Measurements from ENCODE around the gene ACBD6.
A peak's percentile ranks its signal among the peaks of the same experiment; 100 is the strongest.

The ACBD6 gene

DNA sequence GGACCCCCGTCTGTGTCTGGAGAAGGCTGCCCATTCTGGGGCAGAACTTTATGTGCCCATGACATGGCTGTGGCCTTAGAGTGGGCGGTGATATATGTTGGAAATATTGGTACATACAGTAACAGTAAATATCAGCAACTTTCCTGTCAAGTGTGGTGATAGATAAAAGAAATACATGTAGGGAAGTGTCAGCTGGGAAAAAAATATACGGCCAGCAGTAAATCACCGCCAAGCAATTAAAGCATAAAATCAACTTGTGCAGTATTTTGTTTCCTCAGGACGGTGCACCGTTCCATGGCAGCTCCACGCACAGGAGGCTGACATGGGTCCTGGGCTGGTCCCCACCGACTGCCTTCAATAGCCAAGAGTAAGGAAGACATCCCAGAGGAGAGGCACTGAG lies 244.9 kb downstream of the ACBD6 start:
- no peak overlapping the region for H3K4me3 Mint-ChIP-seq
- H3K27me3 Mint-ChIP-seq = peaks cover 48% of the 10 kb centered on the region
- no peaks in the 10 kb centered on the region for H3K9me3 Mint-ChIP-seq
- H3K36me3 Mint-ChIP-seq (ENCODE audit: low read depth) = no peaks in the 10 kb centered on the region
- H3K27ac Mint-ChIP-seq = no peak overlapping the region
- no peak for DNase-seq
- H3K4me1 Mint-ChIP-seq (ENCODE audit: low read depth) = no peaks in the 10 kb centered on the region

DNA sequence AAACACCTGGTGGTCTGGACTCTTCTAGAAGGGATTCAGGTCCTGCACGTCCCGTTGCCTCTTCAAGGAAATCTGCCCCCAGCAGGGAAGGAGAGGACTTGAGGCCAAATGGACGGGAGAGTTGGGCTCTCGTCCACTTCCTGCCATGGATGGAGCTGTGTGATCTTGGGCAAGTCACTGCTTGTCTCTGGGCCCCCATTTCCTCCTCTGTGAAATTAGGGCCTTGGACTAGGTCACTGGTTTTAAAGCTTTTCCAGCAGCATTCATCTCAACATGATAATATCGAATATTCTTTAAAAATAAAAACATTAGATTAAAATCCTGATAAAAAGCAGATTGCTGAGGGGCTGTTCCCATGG lies 245.4 kb downstream of the ACBD6 start:
- peaks cover 52% of the 10 kb centered on the region for H3K27me3 Mint-ChIP-seq
- DNase-seq = no peak
- no peaks in the 10 kb centered on the region for H3K36me3 Mint-ChIP-seq (ENCODE audit: low read depth)
- no peaks in the 10 kb centered on the region for H3K9me3 Mint-ChIP-seq
- no peak overlapping the region for H3K4me3 Mint-ChIP-seq
- no peak overlapping the region for H3K27ac Mint-ChIP-seq
- no peaks in the 10 kb centered on the region for H3K4me1 Mint-ChIP-seq (ENCODE audit: low read depth)

DNA sequence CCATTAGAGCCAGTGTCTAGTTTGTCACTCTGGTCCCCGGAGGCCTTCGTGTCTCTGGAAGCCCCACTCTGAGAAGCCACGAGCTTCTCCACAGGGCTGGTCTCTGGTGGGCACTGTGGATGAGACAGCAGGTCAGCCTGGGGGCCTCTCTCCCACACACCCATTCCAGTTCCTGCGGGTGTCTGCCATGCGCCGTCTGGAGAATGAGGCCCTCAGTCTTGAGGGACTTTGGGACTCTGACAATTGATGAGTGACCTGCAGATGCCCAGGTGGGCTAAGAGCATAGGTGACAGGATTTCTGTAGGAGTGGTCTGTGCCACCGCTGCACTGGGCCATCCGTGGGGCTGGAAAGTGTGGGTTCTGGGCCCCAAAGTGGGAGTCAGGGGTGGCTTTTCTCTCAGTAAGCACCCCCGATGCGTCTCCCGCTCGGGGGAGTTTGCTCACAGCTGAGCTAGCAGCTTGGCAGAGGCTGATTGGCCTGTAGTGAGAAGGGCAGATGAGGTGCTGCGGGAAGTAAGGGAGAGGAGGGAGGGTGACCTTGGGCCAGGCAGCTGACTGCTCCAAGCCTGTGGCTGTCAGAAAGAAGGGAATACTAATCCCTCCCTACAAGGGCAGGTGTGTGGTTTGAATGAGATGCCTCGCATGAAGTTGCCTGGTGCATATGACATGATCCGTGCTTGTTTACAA lies 245.9 kb downstream of the ACBD6 start:
- no peak for DNase-seq
- Mint-ChIP-seq H3K27ac (no peak overlapping the region), H3K27me3 (peaks cover 57% of the 10 kb centered on the region), H3K4me3 (no peak overlapping the region), H3K4me1 (ENCODE audit: low read depth) (no peaks in the 10 kb centered on the region), H3K9me3 (no peaks in the 10 kb centered on the region), H3K36me3 (ENCODE audit: low read depth) (no peaks in the 10 kb centered on the region)

DNA sequence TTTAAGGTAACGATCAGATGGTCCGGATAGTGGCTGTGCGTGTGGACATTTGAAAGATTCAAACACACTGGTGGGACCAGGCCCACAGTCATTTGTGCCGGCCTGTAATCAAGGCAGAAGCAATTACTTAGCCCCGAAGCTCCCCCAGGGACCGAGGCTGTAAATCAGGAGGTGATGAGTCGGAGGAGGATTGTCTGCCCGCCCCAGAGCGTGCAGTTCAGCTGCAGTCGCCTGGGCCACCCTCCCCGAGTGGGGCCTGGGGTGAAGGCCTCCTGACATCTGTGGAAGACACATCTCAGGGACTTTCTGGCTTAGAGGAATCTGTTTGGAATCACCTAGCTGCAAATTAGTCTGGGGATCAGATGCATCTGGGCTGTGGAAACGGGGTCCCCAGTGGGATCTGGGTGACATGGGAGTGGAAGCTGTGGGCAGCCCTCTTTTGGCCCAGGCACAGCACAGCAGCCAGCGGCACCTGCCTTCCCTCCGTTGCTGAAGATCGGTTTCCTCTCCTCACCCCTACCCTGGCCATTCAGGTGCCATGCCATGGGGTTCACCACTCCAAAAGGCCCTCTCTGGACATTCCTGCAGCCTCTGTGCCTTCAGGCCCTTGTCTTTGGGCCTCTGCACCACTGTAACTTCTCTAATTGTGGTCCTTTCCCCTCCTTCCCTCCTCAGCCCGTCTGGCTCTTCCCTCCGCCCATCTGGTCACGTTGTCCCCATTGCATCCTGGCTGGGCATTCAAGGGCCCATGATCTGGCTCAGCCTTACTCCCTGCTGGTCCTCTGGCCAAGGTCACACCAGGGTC lies 246.6 kb downstream of the ACBD6 start:
- DNase-seq = no peak
- H3K27me3 Mint-ChIP-seq = peaks cover 65% of the 10 kb centered on the region
- H3K4me3 Mint-ChIP-seq = no peak overlapping the region
- H3K27ac Mint-ChIP-seq = no peak overlapping the region
- no peaks in the 10 kb centered on the region for H3K9me3 Mint-ChIP-seq
- H3K4me1 Mint-ChIP-seq (ENCODE audit: low read depth) = no peaks in the 10 kb centered on the region
- H3K36me3 Mint-ChIP-seq (ENCODE audit: low read depth) = no peaks in the 10 kb centered on the region

DNA sequence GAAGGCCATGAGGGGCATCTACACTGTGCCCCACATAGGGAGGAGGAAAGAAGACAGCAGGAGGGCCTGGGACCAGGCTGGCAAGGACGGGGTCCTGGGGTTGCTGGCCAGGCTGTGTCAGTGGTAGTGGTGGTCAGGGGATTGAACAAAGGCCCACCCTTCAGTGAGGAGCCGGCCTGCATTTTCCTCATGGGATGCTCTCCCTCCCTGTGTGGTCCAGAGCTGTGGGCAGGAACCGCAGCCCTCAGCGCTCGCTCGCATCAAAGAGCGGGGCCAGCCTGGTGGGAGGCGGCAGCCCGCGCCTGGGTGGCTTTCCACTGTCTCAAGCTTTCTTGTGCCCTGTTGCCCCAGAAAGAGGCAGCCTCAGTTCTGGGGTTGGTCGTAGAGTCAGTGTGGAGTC lies 247.5 kb downstream of the ACBD6 start:
- Mint-ChIP-seq H3K9me3 (no peaks in the 10 kb centered on the region), H3K27ac (no peak overlapping the region), H3K27me3 (peaks cover 66% of the 10 kb centered on the region)

DNA sequence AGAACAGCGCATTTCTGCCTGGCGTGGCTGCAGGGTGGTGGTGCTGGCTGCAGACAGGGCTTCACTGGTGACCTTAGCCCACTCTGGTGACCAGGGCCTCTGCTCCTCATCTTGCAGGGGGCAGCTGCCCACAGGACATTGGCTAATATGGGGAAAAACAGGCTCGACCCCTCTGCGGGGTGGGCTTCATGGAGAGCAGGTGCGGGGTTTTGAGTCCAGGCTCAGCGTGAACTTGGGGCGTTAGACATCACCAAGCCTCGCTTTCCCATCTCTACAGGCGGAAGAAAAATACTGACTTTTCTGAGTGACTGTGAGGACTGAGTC lies 247.9 kb downstream of the ACBD6 start:
- Mint-ChIP-seq H3K27me3 (peaks cover 67% of the 10 kb centered on the region), H3K9me3 (no peaks in the 10 kb centered on the region), H3K4me3 (no peak overlapping the region), H3K36me3 (ENCODE audit: low read depth) (no peaks in the 10 kb centered on the region), H3K27ac (no peak overlapping the region), H3K4me1 (ENCODE audit: low read depth) (no peaks in the 10 kb centered on the region)
- DNase-seq = no peak

More for the DNA sequence above, 247.5 kb downstream of the ACBD6 start:
- Mint-ChIP-seq H3K36me3 (ENCODE audit: low read depth) (no peaks in the 10 kb centered on the region), H3K4me3 (no peak overlapping the region), H3K4me1 (ENCODE audit: low read depth) (no peaks in the 10 kb centered on the region)
- no peak for DNase-seq

DNA sequence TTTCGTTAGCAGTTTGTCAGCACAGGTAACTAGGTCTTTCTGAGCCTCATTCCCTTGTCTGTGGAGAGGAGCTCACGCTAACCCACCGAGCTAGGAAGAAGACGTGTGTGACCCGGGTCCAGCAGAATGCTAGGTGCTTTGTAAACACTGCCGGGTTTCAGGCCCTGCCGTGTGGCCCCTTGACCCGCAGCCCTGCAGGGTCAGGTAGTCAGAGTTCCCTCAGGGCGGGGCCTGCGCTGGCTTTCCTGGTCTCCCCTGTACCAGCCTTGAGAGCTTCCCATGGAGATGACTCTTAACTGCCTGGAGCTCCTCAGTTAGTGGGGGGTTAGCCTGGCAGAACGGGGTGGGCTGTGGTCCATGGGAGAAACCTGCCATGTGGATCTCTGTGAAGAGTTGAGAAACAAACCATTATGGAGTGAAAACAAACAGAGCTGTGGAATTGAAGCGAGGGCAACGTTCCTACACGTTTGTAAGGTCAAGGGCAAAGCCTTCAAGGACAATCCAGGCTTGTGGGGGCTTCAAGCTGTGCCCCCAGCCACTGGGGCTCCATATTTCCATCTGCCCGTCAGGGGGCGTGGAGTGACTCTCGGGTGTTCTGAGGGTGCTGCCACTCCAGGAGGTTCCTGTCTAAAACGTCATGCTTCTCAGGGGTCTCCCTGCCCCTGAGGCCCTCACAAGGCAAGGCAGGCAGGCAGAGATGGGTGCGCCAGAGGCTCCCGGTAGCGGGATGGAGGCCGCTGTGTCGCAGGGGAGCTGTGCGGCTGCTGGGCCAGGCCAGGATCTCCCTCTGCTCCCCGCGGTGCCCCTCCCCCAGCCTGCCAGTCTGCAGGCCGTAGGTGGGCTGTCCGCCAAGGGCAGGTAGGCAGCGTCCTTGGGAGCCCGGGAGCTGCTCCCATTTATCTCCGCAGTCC lies 248.5 kb downstream of the ACBD6 start:
- peaks cover 72% of the 10 kb centered on the region for H3K27me3 Mint-ChIP-seq

DNA sequence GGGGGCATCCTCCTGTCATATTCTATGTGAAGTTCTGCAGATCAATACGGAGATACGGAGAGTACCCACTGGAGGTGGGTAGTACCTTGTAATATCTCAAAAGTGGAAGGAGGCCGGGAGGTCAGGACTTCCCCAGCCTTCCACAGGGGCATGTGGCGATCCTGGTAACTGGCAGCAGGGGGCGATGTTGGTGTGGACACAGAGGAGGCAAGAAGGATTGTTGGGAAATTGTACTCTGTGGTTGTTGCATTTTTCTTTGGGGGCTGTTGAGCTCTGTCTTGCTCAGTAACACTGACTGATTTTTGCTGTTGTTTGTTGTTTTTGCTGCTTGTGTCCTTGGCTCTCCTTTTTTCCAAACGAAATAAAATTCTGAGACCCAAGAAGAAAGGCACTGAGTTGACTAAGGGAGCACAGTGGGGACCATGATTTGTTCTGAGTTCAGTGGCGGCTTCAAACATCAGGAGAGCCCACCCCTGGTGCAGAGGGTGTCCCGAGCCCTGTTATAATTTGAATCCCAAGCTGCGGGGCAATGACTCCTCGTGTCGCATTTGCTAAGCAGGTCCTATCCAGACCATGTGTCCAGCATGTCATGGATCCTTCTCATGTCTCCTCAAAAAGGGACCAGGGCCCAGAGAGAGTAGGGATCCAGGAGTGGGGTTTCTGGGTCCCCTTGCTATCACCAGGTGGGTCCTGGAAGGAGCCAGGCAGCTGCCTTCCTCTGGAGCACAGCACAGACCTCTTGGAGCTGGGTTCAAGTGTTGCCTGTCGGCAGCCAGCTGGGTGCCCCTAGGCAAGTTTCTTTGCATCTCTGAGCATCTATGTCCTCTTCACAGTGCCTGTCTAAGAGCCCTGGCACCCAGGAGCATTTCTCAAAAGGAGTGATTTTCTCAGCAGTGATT lies 249.5 kb downstream of the ACBD6 start:
- H3K36me3 Mint-ChIP-seq (ENCODE audit: low read depth) = no peaks in the 10 kb centered on the region
- no peaks in the 10 kb centered on the region for H3K9me3 Mint-ChIP-seq
- no peaks in the 10 kb centered on the region for H3K4me1 Mint-ChIP-seq (ENCODE audit: low read depth)
- H3K4me3 Mint-ChIP-seq = no peak overlapping the region
- peaks cover 72% of the 10 kb centered on the region for H3K27me3 Mint-ChIP-seq
- H3K27ac Mint-ChIP-seq = no peak overlapping the region
- DNase-seq = peak; percentile 79

More for the DNA sequence above, 248.5 kb downstream of the ACBD6 start:
- Mint-ChIP-seq H3K4me3 (no peak overlapping the region), H3K27ac (no peak overlapping the region), H3K9me3 (no peaks in the 10 kb centered on the region), H3K4me1 (ENCODE audit: low read depth) (no peaks in the 10 kb centered on the region), H3K36me3 (ENCODE audit: low read depth) (no peaks in the 10 kb centered on the region)
- no peak for DNase-seq

DNA sequence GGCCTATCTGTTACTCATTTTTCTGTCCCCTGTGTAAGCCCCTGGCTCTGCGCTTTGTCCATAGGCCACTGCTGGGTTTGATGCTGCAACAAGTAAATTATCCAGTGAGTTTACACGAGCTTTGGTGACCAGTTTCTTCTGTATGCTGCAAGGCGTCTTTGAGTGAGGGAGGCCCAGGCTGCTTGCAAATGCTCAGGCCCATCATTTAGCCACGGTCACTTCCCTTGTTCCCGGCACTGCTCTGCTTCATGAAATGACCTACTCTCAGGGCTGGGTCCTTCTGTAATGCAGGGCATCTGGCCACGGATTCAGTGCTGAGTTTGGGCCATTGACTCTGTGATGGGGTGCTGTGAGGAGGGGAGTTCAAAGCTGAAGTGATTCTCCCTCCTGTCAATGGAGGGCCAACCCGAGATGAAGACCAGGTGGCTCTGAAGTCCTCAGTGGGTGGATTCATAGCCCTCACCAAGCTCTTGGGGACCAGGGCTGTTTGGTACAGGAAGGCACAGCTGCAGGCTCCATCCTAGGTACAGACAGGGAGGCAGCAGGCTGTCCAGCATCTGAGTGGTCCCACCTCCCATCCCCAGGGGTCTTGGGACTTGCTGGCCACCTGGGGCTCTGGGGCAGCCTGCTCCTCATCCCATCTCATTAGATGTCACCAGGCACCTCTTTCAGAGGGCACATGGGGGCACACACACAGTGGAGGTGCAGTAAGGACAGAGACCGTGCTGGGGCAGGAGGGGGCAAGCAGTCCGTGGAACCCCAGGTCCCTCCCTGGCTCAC lies 250.7 kb downstream of the ACBD6 start:
- no peak overlapping the region for H3K27ac Mint-ChIP-seq
- peaks cover 66% of the 10 kb centered on the region for H3K27me3 Mint-ChIP-seq
- no peaks in the 10 kb centered on the region for H3K4me1 Mint-ChIP-seq (ENCODE audit: low read depth)
- no peak for DNase-seq
- no peak overlapping the region for H3K4me3 Mint-ChIP-seq
- no peaks in the 10 kb centered on the region for H3K36me3 Mint-ChIP-seq (ENCODE audit: low read depth)
- H3K9me3 Mint-ChIP-seq = no peaks in the 10 kb centered on the region

DNA sequence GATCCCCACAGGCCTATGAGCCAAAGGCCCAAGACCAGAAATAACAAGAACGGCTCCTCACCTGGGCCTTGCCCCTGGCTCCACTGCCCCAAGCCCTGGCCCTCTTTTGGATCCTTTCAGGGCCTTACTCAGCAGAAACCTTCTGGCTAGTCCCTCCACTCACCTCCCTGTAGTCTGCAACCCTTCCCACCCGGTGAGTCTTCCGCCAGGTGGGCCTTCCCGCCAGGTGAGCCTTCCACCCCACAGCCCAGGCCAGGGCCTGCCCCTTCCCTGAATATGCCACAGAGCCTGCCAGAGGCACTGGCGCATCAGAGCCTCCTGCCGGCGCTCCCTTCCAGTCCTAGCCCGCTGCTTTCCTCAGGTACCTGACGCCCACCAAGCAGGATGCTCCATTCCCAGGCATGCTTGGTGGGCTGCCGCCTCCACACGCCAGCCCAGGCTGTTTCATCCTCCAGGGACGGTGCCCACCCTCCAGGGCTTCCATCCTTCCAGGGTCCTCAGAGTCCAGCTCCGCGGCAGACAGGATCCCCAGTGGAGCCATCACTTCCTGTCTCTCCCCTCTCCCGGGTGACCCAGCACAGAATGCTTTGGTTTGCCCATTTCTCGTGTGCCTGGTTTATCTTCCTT lies 251.4 kb downstream of the ACBD6 start:
- H3K36me3 Mint-ChIP-seq (ENCODE audit: low read depth) = no peaks in the 10 kb centered on the region
- no peaks in the 10 kb centered on the region for H3K4me1 Mint-ChIP-seq (ENCODE audit: low read depth)
- H3K9me3 Mint-ChIP-seq = no peaks in the 10 kb centered on the region
- no peak overlapping the region for H3K4me3 Mint-ChIP-seq
- peaks cover 60% of the 10 kb centered on the region for H3K27me3 Mint-ChIP-seq
- DNase-seq = no peak
- no peak overlapping the region for H3K27ac Mint-ChIP-seq

DNA sequence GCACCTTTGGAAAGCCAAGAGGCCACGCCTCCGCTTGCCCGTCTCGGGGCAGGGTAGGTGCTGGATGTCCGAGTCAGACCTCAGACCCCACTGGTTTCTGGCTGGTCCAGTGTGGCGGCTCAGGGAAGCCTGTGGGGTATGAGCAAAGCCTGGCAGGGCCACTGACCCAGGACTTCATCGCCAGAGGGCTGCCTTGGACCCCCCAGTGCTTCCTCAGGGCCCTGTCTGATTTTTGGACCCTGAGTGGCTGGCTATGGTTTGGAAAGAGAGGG lies 251.9 kb downstream of the ACBD6 start:
- no peaks in the 10 kb centered on the region for H3K4me1 Mint-ChIP-seq (ENCODE audit: low read depth)
- no peaks in the 10 kb centered on the region for H3K36me3 Mint-ChIP-seq (ENCODE audit: low read depth)
- H3K27ac Mint-ChIP-seq = no peak overlapping the region
- H3K27me3 Mint-ChIP-seq = peaks cover 60% of the 10 kb centered on the region
- H3K9me3 Mint-ChIP-seq = no peaks in the 10 kb centered on the region
- H3K4me3 Mint-ChIP-seq = no peak overlapping the region
- no peak for DNase-seq

DNA sequence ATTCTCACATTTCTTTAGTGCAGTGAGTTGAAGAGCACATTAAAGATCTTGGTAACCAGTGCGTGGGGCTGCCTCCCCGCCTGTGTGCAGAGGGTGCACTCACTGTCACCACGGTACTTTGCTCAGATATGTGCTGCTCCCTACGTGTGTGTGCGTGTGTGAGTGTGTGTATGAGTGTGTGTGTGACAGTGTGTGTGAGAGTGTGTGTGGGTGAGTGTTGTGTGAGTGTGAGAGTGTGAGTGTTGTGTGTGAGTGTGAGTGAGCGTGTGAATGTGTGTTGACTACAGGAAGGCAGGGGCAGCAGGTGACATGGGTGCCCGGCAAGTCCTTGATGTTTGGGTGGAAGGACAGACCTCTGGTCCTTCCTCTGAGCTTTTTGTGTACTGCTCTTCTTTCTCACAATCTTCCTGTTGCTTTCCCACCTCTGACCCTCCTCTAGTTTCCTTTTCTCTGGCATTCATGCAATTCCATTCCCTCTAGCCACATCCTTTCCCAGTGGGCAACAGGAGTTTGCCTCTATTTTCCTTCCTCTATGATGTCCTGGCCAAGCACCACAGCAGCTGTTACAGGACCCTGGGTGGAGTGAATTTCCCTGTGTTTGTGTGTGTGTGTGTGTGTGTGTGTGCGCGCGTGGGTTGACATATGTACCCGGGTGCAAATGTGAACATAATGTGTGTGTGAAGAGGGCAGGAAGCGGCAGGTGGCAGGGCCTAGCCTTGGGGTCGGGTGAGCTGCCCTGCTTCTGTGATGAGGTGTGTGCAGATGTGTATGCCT lies 252.5 kb downstream of the ACBD6 start:
- DNase-seq = no peak
- Mint-ChIP-seq H3K9me3 (no peaks in the 10 kb centered on the region), H3K27ac (no peak overlapping the region), H3K4me3 (no peak overlapping the region), H3K36me3 (ENCODE audit: low read depth) (no peaks in the 10 kb centered on the region), H3K4me1 (ENCODE audit: low read depth) (no peaks in the 10 kb centered on the region), H3K27me3 (peaks cover 60% of the 10 kb centered on the region)

Measured in activated T-cell treated with anti-CD3 and anti-CD28 coated beads, Interleukin-2, amount 50 U/mL, for 24 hours (primary cell).